ENCODE data around the gene AKIP1. TPM values are rescaled to one million over a fixed set of nuclear protein-coding genes. Genes with fewer than 3 reads are reported as not detected.
"Not testable (repeated sequence)": the region's sequence is repeated elsewhere in the genome, so short reads cannot be mapped to it uniquely, and the experiment has no call there.

Gene AKIP1
- total RNA-seq, 2 experiments from 2014 or later, result 25.2 to 28.2 TPM

DNA sequence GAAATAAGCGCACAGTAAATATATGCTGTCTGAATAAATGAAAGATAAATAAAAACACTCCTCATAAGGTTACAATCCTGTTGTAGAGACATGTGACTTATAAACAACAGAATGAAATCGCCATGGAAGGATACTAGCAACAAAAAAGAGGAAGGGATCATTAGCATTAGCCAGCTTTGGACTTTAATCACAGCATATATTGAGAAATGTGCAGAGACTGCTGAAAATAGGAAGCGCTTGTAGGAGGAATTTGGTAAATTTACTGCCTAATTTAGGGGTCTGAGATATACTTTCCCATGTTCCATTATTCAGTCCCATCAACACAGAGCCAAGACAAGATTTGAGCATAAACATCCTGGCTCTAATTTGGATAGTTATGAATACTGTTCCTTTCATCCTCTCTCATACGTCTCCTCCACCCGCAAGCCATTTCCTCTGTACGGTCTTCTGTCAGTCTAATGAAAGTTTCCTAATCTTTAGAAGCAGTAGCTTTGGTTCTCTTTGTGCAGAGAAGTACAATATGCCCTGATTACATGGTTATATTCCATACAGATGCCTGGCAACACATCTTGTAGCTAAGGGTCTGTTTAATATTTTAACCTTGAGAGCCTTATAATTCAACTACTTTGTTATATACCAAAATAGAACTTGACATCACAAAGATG is 37.1 kb upstream of the AKIP1 start:
- Histone ChIP-seq H3K27ac (ENCODE audit: low read depth, low read length, poor library complexity, severe bottlenecking) (no peak overlapping the region), H3K79me2 (ENCODE audit: insufficient read depth, low read depth, low read length) (no peaks in the 10 kb centered on the region), H3K4me1 (ENCODE audit: insufficient read depth, low read length, poor library complexity, severe bottlenecking) (no peaks in the 10 kb centered on the region), H3K9me2 (ENCODE audit: insufficient read depth, low read length) (no peaks in the 10 kb centered on the region), H3K36me3 (ENCODE audit: insufficient read depth, low read length) (no peaks in the 10 kb centered on the region), H4K20me1 (ENCODE audit: insufficient read depth, low read length) (no peaks in the 10 kb centered on the region), H3K4me3 (ENCODE audit: low read depth, low read length, poor library complexity, severe bottlenecking) (no peak overlapping the region), H3K9me3 (ENCODE audit: low read length) (no peaks in the 10 kb centered on the region), H3K4me2 (ENCODE audit: low read length) (no peak overlapping the region), H2AFZ (ENCODE audit: low read length) (no peak overlapping the region)
- TF ChIP-seq EZH2phosphoT487 (IDR thresholded peaks at IDR 0.05; ENCODE audit: borderline replicate concordance, low read depth, low read length) (no peak), CTCF (conservative IDR thresholded peaks at IDR 0.05; ENCODE audit: low read length) (no peak)
- ChIA-PET CTCF (ENCODE audit: unreplicated experiment) (no interaction called here), POLR2A (no interaction called here)
- intact Hi-C loops (cut with micrococcal nuclease; ENCODE audit: unreplicated experiment), result no loop called here
- no TSS peak for BruUV-seq (replicated peaks)
- no peak for DNase-seq (ENCODE audit: low spot score)

GRCh38 chr11:8878771-8879170 is 32.2 kb upstream of the AKIP1 start:
- intact Hi-C loops (cut with micrococcal nuclease; ENCODE audit: unreplicated experiment), result no loop called here
- ChIA-PET CTCF (ENCODE audit: unreplicated experiment) (no interaction called here), POLR2A (interaction anchor here (0.7 kb wide), 1 partner anchor 8 kb away, joined by 3 read pairs; no protein-coding TSS in a partner anchor)
- no peak overlapping the region for H3K4me3 ChIP-seq (ENCODE audit: low read depth, low read length, poor library complexity, severe bottlenecking)
- no peaks in the 10 kb centered on the region for H3K79me2 ChIP-seq (ENCODE audit: insufficient read depth, low read depth, low read length)
- H3K4me2 ChIP-seq (ENCODE audit: low read length), result no peak overlapping the region
- no TSS peak for BruUV-seq (replicated peaks)
- H3K4me1 ChIP-seq (ENCODE audit: insufficient read depth, low read length, poor library complexity, severe bottlenecking), result no peaks in the 10 kb centered on the region
- H3K9me2 ChIP-seq (ENCODE audit: insufficient read depth, low read length), result no peaks in the 10 kb centered on the region
- DNase-seq (ENCODE audit: low spot score), result no peak
- no peaks in the 10 kb centered on the region for H4K20me1 ChIP-seq (ENCODE audit: insufficient read depth, low read length)
- H2AFZ ChIP-seq (ENCODE audit: low read length), result no peak overlapping the region
- no peaks in the 10 kb centered on the region for H3K36me3 ChIP-seq (ENCODE audit: insufficient read depth, low read length)
- H3K27ac ChIP-seq (ENCODE audit: low read depth, low read length, poor library complexity, severe bottlenecking), result no peak overlapping the region
- TF ChIP-seq EZH2phosphoT487 (IDR thresholded peaks at IDR 0.05; ENCODE audit: borderline replicate concordance, low read depth, low read length), result no peak
- TF ChIP-seq CTCF (conservative IDR thresholded peaks at IDR 0.05; ENCODE audit: low read length), result no peak
- H3K9me3 ChIP-seq (ENCODE audit: low read length), result no peaks in the 10 kb centered on the region

GRCh38 chr11:8881585-8881984 is 29.4 kb upstream of the AKIP1 start:
- DNase-seq (ENCODE audit: low spot score); CTCF ChIA-PET (ENCODE audit: unreplicated experiment); H4K20me1 ChIP-seq (ENCODE audit: insufficient read depth, low read length); H3K4me1 ChIP-seq (ENCODE audit: insufficient read depth, low read length, poor library complexity, severe bottlenecking); H3K9me3 ChIP-seq (ENCODE audit: low read length); H3K36me3 ChIP-seq (ENCODE audit: insufficient read depth, low read length); intact Hi-C loops (cut with micrococcal nuclease; ENCODE audit: unreplicated experiment); BruUV-seq (replicated peaks); H3K4me2 ChIP-seq (ENCODE audit: low read length); POLR2A ChIA-PET; H3K9me2 ChIP-seq (ENCODE audit: insufficient read depth, low read length); H3K79me2 ChIP-seq (ENCODE audit: insufficient read depth, low read depth, low read length); H3K4me3 ChIP-seq (ENCODE audit: low read depth, low read length, poor library complexity, severe bottlenecking); H3K27ac ChIP-seq (ENCODE audit: low read depth, low read length, poor library complexity, severe bottlenecking); H2AFZ ChIP-seq (ENCODE audit: low read length): not testable (repeated sequence)

Data from OCI-LY7 (cell line).